ENCODE measurements around the gene CAMTA1. TPM values are rescaled to one million over a fixed set of nuclear protein-coding genes. Genes with fewer than 3 reads are reported as not detected.

CAMTA1 gene
- total and polyA plus RNA-seq, 2 experiments from 2014 or later: 213 to 341 TPM

- H3K9me3 ChIP-seq (ENCODE audit: low read depth): no peaks in the 10 kb centered on the region
- DNase-seq (ENCODE audit: low read depth in 1 of 2, low spot score in 1 of 2): no peak
- no peaks in the 10 kb centered on the region for H3K36me3 ChIP-seq
- no peak overlapping the region for H3K27ac ChIP-seq
- no peak for TF ChIP-seq CTCF (IDR thresholded peaks at IDR 0.05; ENCODE audit: low read depth, low read length)
- H3K27me3 ChIP-seq: peaks cover 17% of the 10 kb centered on the region
- peaks cover 30% of the 10 kb centered on the region for H3K4me1 ChIP-seq (ENCODE audit: low read depth)
- H3K4me3 ChIP-seq: no peak overlapping the region
Measured at GRCh38 chr1:7095343-7095964, 310.2 kb downstream of the CAMTA1 start.

GRCh38 chr1:7097938-7098592 is 312.8 kb downstream of the CAMTA1 start:
- no peak for DNase-seq (ENCODE audit: low read depth in 1 of 2, low spot score in 1 of 2)
- Histone ChIP-seq H3K27me3 (peaks cover 17% of the 10 kb centered on the region), H3K27ac (no peak overlapping the region), H3K36me3 (no peaks in the 10 kb centered on the region), H3K4me3 (no peak overlapping the region), H3K4me1 (ENCODE audit: low read depth) (peaks cover 15% of the 10 kb centered on the region), H3K9me3 (ENCODE audit: low read depth) (no peaks in the 10 kb centered on the region)
- TF ChIP-seq CTCF (IDR thresholded peaks at IDR 0.05; ENCODE audit: low read depth, low read length): no peak

- no peak for DNase-seq (ENCODE audit: low read depth in 1 of 2, low spot score in 1 of 2)
- no peaks in the 10 kb centered on the region for H3K36me3 ChIP-seq
- peaks cover 17% of the 10 kb centered on the region for H3K27me3 ChIP-seq
- no peak overlapping the region for H3K27ac ChIP-seq
- no peak overlapping the region for H3K4me3 ChIP-seq
- H3K4me1 ChIP-seq (ENCODE audit: low read depth): peaks cover 10% of the 10 kb centered on the region
- no peak for TF ChIP-seq CTCF (IDR thresholded peaks at IDR 0.05; ENCODE audit: low read depth, low read length)
- no peaks in the 10 kb centered on the region for H3K9me3 ChIP-seq (ENCODE audit: low read depth)
Measured at GRCh38 chr1:7098641-7099040, 313.4 kb downstream of the CAMTA1 start.

GRCh38 chr1:7100479-7100878 is 315.2 kb downstream of the CAMTA1 start:
- Histone ChIP-seq H3K9me3 (ENCODE audit: low read depth) (no peaks in the 10 kb centered on the region), H3K36me3 (no peaks in the 10 kb centered on the region), H3K4me3 (no peak overlapping the region), H3K27ac (no peak overlapping the region), H3K27me3 (peaks cover 15% of the 10 kb centered on the region), H3K4me1 (ENCODE audit: low read depth) (peaks cover 8% of the 10 kb centered on the region)
- TF ChIP-seq CTCF (IDR thresholded peaks at IDR 0.05; ENCODE audit: low read depth, low read length): no peak
- DNase-seq (ENCODE audit: low read depth in 1 of 2, low spot score in 1 of 2): no peak

- Histone ChIP-seq H3K4me1 (ENCODE audit: low read depth) (peaks cover 12% of the 10 kb centered on the region), H3K4me3 (no peak overlapping the region), H3K9me3 (ENCODE audit: low read depth) (no peaks in the 10 kb centered on the region), H3K27me3 (peaks cover 8% of the 10 kb centered on the region), H3K36me3 (no peaks in the 10 kb centered on the region), H3K27ac (no peak overlapping the region)
- TF ChIP-seq CTCF (IDR thresholded peaks at IDR 0.05; ENCODE audit: low read depth, low read length): no peak
- no peak for DNase-seq (ENCODE audit: low read depth in 1 of 2, low spot score in 1 of 2)
Measured at GRCh38 chr1:7101187-7101586, 315.9 kb downstream of the CAMTA1 start.

Measured in cardiac muscle cell (in vitro differentiated cells and primary cell).